Stimulated activated naive CD8-positive, alpha-beta T cell treated with anti-CD3 and anti-CD28 coated beads, Interleukin-15, amount 100 ng/mL, for 72 hours (primary cell): ENCODE data around the gene PALMD.

Source experiments
- ATAC-seq: fragments of 150-1000 bp; cut with Tn5 transposase; 2 replicates; pipeline ENCODE4 v1.10.0; 2021; ENCODE audit warnings: mild to moderate bottlenecking, moderate library complexity
- DNase-seq, 2 donors: peaks; one replicate each; pipeline ENCODE4 v3.0.0; 2021 to 2022
- H3K27ac Mint-ChIP-seq, 2 donors: one replicate each; pipeline ENCODE4 v1.8.0; 2022; ENCODE audit warnings: mild to moderate bottlenecking in 2 of 2, mixed read lengths in 2 of 2, moderate library complexity in 2 of 2
- H3K27me3 Mint-ChIP-seq: one replicate; pipeline ENCODE4 v1.8.0; 2022; ENCODE audit warnings: mixed read lengths
- H3K4me1 Mint-ChIP-seq: one replicate; pipeline ENCODE4 v1.8.0; 2022; ENCODE audit warnings: mild to moderate bottlenecking, mixed read lengths
- H3K4me3 Mint-ChIP-seq, 2 donors: one replicate each; pipeline ENCODE4 v1.8.0; 2022; ENCODE audit warnings: mild to moderate bottlenecking in 2 of 2, mixed read lengths in 2 of 2, moderate library complexity in 1 of 2
- H3K9me3 Mint-ChIP-seq, 2 donors: one replicate each; pipeline ENCODE4 v1.8.0; 2022; ENCODE audit warnings: mixed read lengths in 2 of 2

The PALMD gene

GRCh38 chr1:99645699-99646531 is at the start of gene PALMD:
Gene PALMD (plus strand): TSS chr1:99646113. CDS start chr1:99646318, 205 bp downstream.
- H3K4me1 Mint-ChIP-seq: peaks cover 4% of the 10 kb centered on the region
- peaks cover 15% of the 10 kb centered on the region for H3K27me3 Mint-ChIP-seq
- no peak for ATAC-seq
- no peaks in the 10 kb centered on the region for H3K9me3 Mint-ChIP-seq
- DNase-seq: no peak
- H3K27ac Mint-ChIP-seq: peak within 1 kb of the TSS in 1 of 2 donors; percentile 44
- no peak within 1 kb of the TSS for H3K4me3 Mint-ChIP-seq

GRCh38 chr1:99598738-99599411 is 47.0 kb upstream of the PALMD start:
- H3K4me3 Mint-ChIP-seq: no peak overlapping the region
- H3K27ac Mint-ChIP-seq: no peak overlapping the region
- ATAC-seq (no peak), DNase-seq (no peak)
- H3K9me3 Mint-ChIP-seq: peaks cover 0 to 7% of the 10 kb centered on the region in 2 donors
- peaks cover 7% of the 10 kb centered on the region for H3K27me3 Mint-ChIP-seq
- peaks cover 3% of the 10 kb centered on the region for H3K4me1 Mint-ChIP-seq

- DNase-seq (no peak), ATAC-seq (no peak)
- H3K4me1 Mint-ChIP-seq: peaks cover 6% of the 10 kb centered on the region
- no peak overlapping the region for H3K4me3 Mint-ChIP-seq
- H3K27ac Mint-ChIP-seq: no peak overlapping the region
- H3K27me3 Mint-ChIP-seq: peaks cover 7% of the 10 kb centered on the region
- H3K9me3 Mint-ChIP-seq: peaks cover 0 to 7% of the 10 kb centered on the region in 2 donors
Measured at GRCh38 chr1:99599678-99600175, 46.2 kb upstream of the PALMD start.

DNA sequence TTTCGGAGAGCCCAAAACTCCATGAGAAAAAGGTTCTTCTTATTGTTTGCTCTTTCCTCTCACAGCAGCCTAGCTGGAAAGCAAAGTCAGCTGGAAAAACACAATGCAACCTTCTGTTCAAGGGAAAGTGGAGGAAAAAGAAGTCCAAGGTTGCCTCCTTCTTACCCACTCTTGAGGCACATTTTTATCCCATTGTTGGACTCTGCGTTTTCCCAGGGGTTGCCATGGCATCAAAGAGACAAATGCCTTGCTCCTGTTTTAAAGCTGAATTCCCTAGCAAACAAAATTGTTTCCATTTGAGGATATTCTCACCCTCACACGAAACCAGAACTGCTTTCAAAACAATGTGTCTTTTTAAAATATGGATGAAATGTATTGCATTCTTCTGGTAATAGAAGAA is 45.1 kb upstream of the PALMD start:
- H3K27ac Mint-ChIP-seq: no peak overlapping the region
- peaks cover 0 to 7% of the 10 kb centered on the region in 2 donors for H3K9me3 Mint-ChIP-seq
- H3K4me1 Mint-ChIP-seq: peaks cover 6% of the 10 kb centered on the region
- peaks cover 7% of the 10 kb centered on the region for H3K27me3 Mint-ChIP-seq
- ATAC-seq: no peak
- no peak overlapping the region for H3K4me3 Mint-ChIP-seq
- no peak for DNase-seq

DNA sequence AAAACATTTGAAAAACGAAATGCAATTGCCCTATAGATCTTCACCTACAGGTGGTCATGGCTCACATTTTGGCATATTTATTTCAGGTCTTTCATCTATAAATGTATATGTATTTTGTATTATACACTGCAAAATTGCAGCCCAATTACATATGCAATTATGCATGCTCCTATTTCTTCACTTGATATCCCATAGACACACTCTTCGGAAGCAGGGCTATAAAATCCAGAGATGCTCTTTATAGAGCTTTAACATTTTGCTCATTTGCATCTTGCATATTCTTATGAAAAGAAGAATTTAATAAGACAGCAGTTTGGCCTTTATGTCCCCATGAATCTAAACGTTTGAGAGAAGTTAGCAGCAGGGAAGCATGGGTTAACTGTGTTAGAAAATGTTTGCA is 44.7 kb upstream of the PALMD start:
- H3K9me3 Mint-ChIP-seq: peaks cover 0 to 7% of the 10 kb centered on the region in 2 donors
- H3K27me3 Mint-ChIP-seq: peaks cover 7% of the 10 kb centered on the region
- ATAC-seq: no peak
- H3K4me3 Mint-ChIP-seq: no peak overlapping the region
- peaks cover 6% of the 10 kb centered on the region for H3K4me1 Mint-ChIP-seq
- DNase-seq: no peak
- H3K27ac Mint-ChIP-seq: no peak overlapping the region

GRCh38 chr1:99601709-99602403 is 44.1 kb upstream of the PALMD start:
- Mint-ChIP-seq H3K4me1 (peaks cover 6% of the 10 kb centered on the region), H3K9me3 (peaks cover 0 to 5% of the 10 kb centered on the region in 2 donors), H3K27me3 (peaks cover 5% of the 10 kb centered on the region), H3K27ac (no peak overlapping the region), H3K4me3 (no peak overlapping the region)
- DNase-seq: no peak
- no peak for ATAC-seq

DNA sequence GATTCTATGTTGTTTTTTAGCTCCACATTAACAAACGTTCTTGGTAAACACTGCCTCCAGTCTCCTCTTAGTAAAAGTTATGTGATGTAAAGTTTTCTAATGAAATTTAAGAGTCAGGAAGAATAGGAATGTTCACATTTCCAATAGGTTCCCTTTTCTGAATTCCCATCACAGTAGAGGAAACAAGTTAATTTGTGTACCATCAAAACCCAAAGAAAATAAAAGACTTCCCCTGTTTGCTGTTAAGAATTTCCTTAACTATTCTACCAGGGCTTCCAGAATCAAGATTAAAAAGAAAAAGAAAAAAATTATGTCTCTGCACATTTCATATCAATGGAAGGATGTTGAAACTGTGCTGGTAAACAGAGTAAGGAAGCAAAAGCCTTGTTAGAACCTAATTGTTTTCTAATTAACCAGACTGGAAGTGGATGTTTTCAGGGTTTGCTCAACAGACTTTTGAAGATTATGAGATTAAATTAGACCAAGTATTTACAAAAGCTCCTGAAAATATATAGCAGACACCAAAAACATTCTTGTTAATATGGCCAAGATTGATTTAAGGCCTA is 43.4 kb upstream of the PALMD start:
- Mint-ChIP-seq H3K4me1 (peaks cover 6% of the 10 kb centered on the region), H3K27ac (no peak overlapping the region), H3K4me3 (no peak overlapping the region), H3K9me3 (peaks cover 0 to 2% of the 10 kb centered on the region in 2 donors), H3K27me3 (no peaks in the 10 kb centered on the region)
- ATAC-seq (no peak), DNase-seq (no peak)

DNA sequence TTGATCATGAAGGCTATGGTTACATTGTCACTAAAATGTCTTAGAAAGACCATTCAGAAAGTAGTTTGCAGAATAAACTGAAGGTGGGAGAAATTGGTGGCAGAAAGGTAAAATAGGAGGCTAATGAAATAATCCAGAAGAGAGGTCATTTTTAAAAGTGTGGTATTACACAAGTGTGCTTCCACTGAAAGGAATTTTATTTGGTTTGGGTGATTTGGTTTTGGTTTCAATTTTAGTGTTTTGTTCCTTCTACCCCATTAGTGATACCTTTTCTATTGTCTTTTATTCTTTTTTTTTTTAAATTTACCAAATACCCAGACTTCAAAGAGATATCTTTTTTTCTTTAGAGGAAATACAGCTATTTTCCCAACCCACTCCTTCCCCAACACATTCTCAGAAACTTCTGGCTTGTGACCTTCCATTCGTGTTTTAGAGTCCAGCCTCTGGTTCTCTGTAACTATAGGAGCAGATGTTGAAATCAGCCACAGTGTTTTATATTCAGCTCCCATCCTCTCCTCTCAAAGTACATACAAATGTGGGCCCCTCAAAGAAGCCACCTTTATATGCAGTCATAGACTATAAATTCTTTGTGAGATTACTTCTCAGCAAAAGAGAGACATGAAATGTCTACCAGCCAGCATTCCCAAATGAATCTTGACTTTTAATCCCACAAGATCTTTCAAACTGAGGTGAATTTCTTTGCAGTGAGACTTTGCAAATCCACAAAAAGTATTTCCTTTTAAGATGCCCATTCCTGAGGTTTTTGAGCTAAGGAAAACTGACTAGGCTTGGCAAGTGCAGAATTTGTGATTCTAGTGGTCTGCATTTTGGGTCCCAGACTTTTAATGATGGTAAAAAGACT is 42.0 kb upstream of the PALMD start:
- Mint-ChIP-seq H3K27me3 (no peaks in the 10 kb centered on the region), H3K4me1 (peaks cover 6% of the 10 kb centered on the region), H3K9me3 (peaks cover 0 to 6% of the 10 kb centered on the region in 2 donors), H3K4me3 (no peak overlapping the region), H3K27ac (no peak overlapping the region)
- ATAC-seq (no peak), DNase-seq (no peak)

GRCh38 chr1:99606306-99606705 is 39.6 kb upstream of the PALMD start:
- Mint-ChIP-seq H3K4me1 (peaks cover 6% of the 10 kb centered on the region), H3K9me3 (peaks cover 0 to 6% of the 10 kb centered on the region in 2 donors), H3K4me3 (no peak overlapping the region), H3K27me3 (peaks cover 8% of the 10 kb centered on the region), H3K27ac (no peak overlapping the region)
- ATAC-seq: no peak
- no peak for DNase-seq

DNA sequence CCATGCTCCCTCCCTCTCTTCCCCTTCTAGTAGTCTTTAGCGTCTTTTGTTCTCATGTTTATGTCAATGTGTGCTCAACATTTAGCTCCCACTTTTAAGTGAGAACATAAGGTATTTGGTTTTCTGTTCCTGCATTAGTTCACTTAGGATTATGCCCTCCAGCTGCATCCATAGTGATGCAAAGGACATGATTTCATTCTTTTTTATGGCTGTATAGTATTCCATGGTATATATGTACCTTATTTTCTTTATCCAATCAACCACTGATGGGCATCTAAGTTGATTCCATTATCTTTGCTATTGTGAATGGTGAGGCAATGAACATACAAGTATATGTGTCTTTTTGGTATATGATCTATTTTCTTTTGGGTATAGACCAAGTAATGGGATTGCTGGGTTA is 38.3 kb upstream of the PALMD start:
- peaks cover 8% of the 10 kb centered on the region for H3K27me3 Mint-ChIP-seq
- no peak for ATAC-seq
- no peak overlapping the region for H3K4me3 Mint-ChIP-seq
- no peak for DNase-seq
- peaks cover 6% of the 10 kb centered on the region for H3K4me1 Mint-ChIP-seq
- peaks cover 0 to 6% of the 10 kb centered on the region in 2 donors for H3K9me3 Mint-ChIP-seq
- no peak overlapping the region for H3K27ac Mint-ChIP-seq

- Mint-ChIP-seq H3K4me1 (peaks cover 6% of the 10 kb centered on the region), H3K27ac (no peak overlapping the region), H3K27me3 (peaks cover 8% of the 10 kb centered on the region), H3K9me3 (peaks cover 0 to 6% of the 10 kb centered on the region in 2 donors), H3K4me3 (no peak overlapping the region)
- DNase-seq (no peak), ATAC-seq (no peak)
Measured at GRCh38 chr1:99608058-99608457, 37.9 kb upstream of the PALMD start.

- DNase-seq (no peak), ATAC-seq (no peak)
- Mint-ChIP-seq H3K9me3 (no peaks in the 10 kb centered on the region), H3K27me3 (peaks cover 21% of the 10 kb centered on the region), H3K4me1 (no peaks in the 10 kb centered on the region), H3K4me3 (no peak overlapping the region), H3K27ac (no peak overlapping the region)
Measured at GRCh38 chr1:99613716-99614115, 32.2 kb upstream of the PALMD start.

GRCh38 chr1:99614728-99615127 is 31.2 kb upstream of the PALMD start:
- Mint-ChIP-seq H3K27ac (peak overlapping the region in 1 of 2 donors; percentile 17), H3K9me3 (no peaks in the 10 kb centered on the region), H3K4me1 (no peaks in the 10 kb centered on the region), H3K27me3 (peaks cover 16% of the 10 kb centered on the region), H3K4me3 (no peak overlapping the region)
- DNase-seq: no peak
- ATAC-seq: no peak

DNA sequence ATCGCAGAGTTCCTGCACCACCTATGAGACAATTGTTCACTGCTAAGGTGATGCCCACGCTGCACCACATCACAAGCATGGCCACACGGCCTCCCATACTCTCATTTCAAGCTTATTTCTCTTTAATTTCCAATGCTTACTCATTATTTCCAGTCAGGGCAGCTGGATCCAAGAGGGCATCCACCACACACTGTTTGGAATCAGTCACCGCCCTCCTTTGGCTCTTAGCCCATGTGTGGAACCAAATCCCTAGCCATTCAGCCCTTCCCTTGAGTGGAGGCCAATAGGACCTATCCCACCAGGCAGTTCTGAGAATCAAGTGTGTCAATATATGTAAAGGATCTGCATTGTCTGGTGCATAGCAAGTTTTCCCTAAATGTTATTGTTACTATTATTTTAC is 26.3 kb upstream of the PALMD start:
- Mint-ChIP-seq H3K27ac (no peak overlapping the region), H3K4me3 (no peak overlapping the region), H3K4me1 (no peaks in the 10 kb centered on the region), H3K9me3 (no peaks in the 10 kb centered on the region), H3K27me3 (peaks cover 12% of the 10 kb centered on the region)
- ATAC-seq (no peak), DNase-seq (no peak)
